Liver (tissue), 9 donors: ENCODE measurements around the gene ACSL1. TPM values are rescaled to one million over a fixed set of nuclear protein-coding genes. Genes with fewer than 3 reads are reported as not detected.
A peak's percentile ranks its signal among the peaks of the same experiment; 100 is the strongest.

ENCODE experiments used
- DNase-seq: peaks from one replicate; pipeline ENCODE4 v3.0.0-alpha.2; 2017; ENCODE audit warnings: low spot score
- H3K27ac ChIP-seq, 2 donors: one replicate each; pipeline ENCODE4 v1.7.0; 2013; ENCODE audit warnings: inconsistent platforms in 2 of 2, low read length in 2 of 2, control low read depth in 1 of 2, low read depth in 1 of 2, mild to moderate bottlenecking in 1 of 2
- H3K27me3 ChIP-seq, 4 donors: one replicate each; pipeline versions ENCODE4 v1.6.1 to v1.7.0; 2013; ENCODE audit warnings: low read length in 3 of 4, inconsistent platforms in 1 of 4, mild to moderate bottlenecking in 1 of 4, moderate library complexity in 1 of 4; ENCODE audit not compliant: control insufficient read depth in 4 of 4, insufficient read depth in 4 of 4
- H3K36me3 ChIP-seq, 4 donors: one replicate each; pipeline versions ENCODE4 v1.6.1 to v1.7.0; 2013; ENCODE audit warnings: low read length in 3 of 4, mild to moderate bottlenecking in 3 of 4, low read depth in 1 of 4, moderate library complexity in 1 of 4; ENCODE audit not compliant: control insufficient read depth in 4 of 4, insufficient read depth in 3 of 4
- H3K4me1 ChIP-seq, 4 donors: one replicate each; pipeline versions ENCODE4 v1.6.1 to v1.7.0; 2013; ENCODE audit warnings: low read length in 3 of 4, mild to moderate bottlenecking in 3 of 4, moderate library complexity in 1 of 4; ENCODE audit not compliant: control insufficient read depth in 4 of 4, insufficient read depth in 4 of 4
- H3K4me3 ChIP-seq, 3 donors: one replicate each; pipeline versions ENCODE4 v1.6.1 to v1.7.0; 2013; ENCODE audit warnings: low read length in 3 of 3, control low read depth in 1 of 3, low read depth in 1 of 3, mild to moderate bottlenecking in 1 of 3
- H3K9ac ChIP-seq, 2 donors: one replicate each; pipeline ENCODE4 v1.7.0; 2013; ENCODE audit warnings: low read length in 2 of 2, mild to moderate bottlenecking in 2 of 2, moderate library complexity in 2 of 2, control low read depth in 1 of 2, low read depth in 1 of 2
- H3K9me3 ChIP-seq, 4 donors: one replicate each; pipeline versions ENCODE4 v1.6.1 to v1.7.0; 2013; ENCODE audit warnings: low read length in 3 of 4; ENCODE audit not compliant: control insufficient read depth in 4 of 4
- EGR1 ChIP-seq, 2 donors: IDR thresholded peaks; 2 replicates each; pipeline ENCODE4 v1.6.1; 2016 to 2018; ENCODE audit warnings: antibody characterized with exemption in 2 of 2, low read depth in 2 of 2
- FOXA2 ChIP-seq: IDR thresholded peaks from 2 replicates; pipeline ENCODE4 v1.6.1; 2016; ENCODE audit warnings: antibody characterized with exemption
- GABPA ChIP-seq, 2 donors: IDR thresholded peaks in 1 of 2; conservative IDR thresholded peaks in 1 of 2; 2 replicates each; pipeline ENCODE4 v1.6.1; 2016; ENCODE audit warnings: antibody characterized with exemption in 2 of 2, mild to moderate bottlenecking in 1 of 2, moderate library complexity in 1 of 2
- HNF4A ChIP-seq, 2 donors: conservative IDR thresholded peaks; 2 replicates each; pipeline ENCODE4 v1.6.1; 2016; ENCODE audit warnings: antibody characterized with exemption in 2 of 2, mild to moderate bottlenecking in 2 of 2
- HNF4G ChIP-seq: IDR thresholded peaks from 2 replicates; pipeline ENCODE4 v1.6.1; 2016; ENCODE audit warnings: antibody characterized with exemption
- NR2F2 ChIP-seq: IDR thresholded peaks from 2 replicates; pipeline ENCODE4 v1.6.1; 2016; ENCODE audit warnings: antibody characterized with exemption
- RAD21 ChIP-seq, 2 donors: IDR thresholded peaks; 2 replicates each; pipeline ENCODE4 v1.6.1; 2016; ENCODE audit warnings: antibody characterized with exemption in 2 of 2, mild to moderate bottlenecking in 2 of 2
- REST ChIP-seq: IDR thresholded peaks from 2 replicates; pipeline ENCODE4 v1.6.1; 2016; ENCODE audit warnings: antibody characterized with exemption, mild to moderate bottlenecking
- RXRA ChIP-seq, 2 donors: IDR thresholded peaks; 2 replicates each; pipeline ENCODE4 v1.6.1; 2017 to 2018; ENCODE audit warnings: antibody characterized with exemption in 2 of 2, mild to moderate bottlenecking in 1 of 2
- SP1 ChIP-seq: IDR thresholded peaks from 2 replicates; pipeline ENCODE4 v1.6.1; 2018; ENCODE audit warnings: antibody characterized with exemption, mild to moderate bottlenecking
- TAF1 ChIP-seq: conservative IDR thresholded peaks from 2 replicates; pipeline ENCODE4 v1.6.1; 2016; ENCODE audit warnings: antibody characterized with exemption, mild to moderate bottlenecking
- YY1 ChIP-seq: IDR thresholded peaks from 2 replicates; pipeline ENCODE4 v1.6.1; 2016; ENCODE audit warnings: antibody characterized with exemption, mild to moderate bottlenecking
- WGBS: extraction: QIAGEN DNeasy Blood & Tissue Kit; methylation state at CpG from one replicate; pipeline ENCODE4 v1.1.7; 2013; 5-methylcytosine and 5-hydroxymethylcytosine counted together
- polyA plus RNA-seq, 2 donors: library from polyadenylated mRNA; stranded (reverse) in 1 of 2; unstranded in 1 of 2; fragments of 200-250 nt in 1 of 2; fragments of >200 nt in 1 of 2; fragmentation: Nextera tagmentation in 1 of 2; extraction: Ambion mirVana in 1 of 2; gene quantifications; one replicate each; pipeline versions ENCODE4 v1.2.1 to v1.2.3, GENCODE V29; 2013 to 2015
- total RNA-seq, 2 donors: library from RNA; depleted of rRNA; stranded (reverse); fragments of >200 nt; gene quantifications; one replicate each; pipeline ENCODE4 v1.2.3, GENCODE V29; 2014
- TF ChIP-seq, protein P1 (sequence below): IDR thresholded peaks from 2 replicates; pipeline ENCODE4 v1.6.1; 2016; ENCODE audit warnings: antibody characterized with exemption
- TF ChIP-seq, protein P2 (sequence below): IDR thresholded peaks from 2 replicates; pipeline ENCODE4 v1.6.1; 2016; ENCODE audit warnings: antibody characterized with exemption
- donor health status: healthy.
- donor health status: healthy.
- donor health status: healthy.
- donor health status: healthy.
- donor health status: healthy.

The ACSL1 gene
- 1,000 to 10,000 TPM in 1 of 2 donors, 100 to 1,000 TPM in 1; 210 to 2,226 TPM for total RNA-seq
- 1,000 to 10,000 TPM in 1 of 2 donors, 100 to 1,000 TPM in 1; 704 to 1,052 TPM for polyA plus RNA-seq

- Histone ChIP-seq H3K9ac (peak within 1 kb of the TSS; percentile 92 to 99), H3K9me3 (no peaks in the 10 kb centered on the region), H3K36me3 (no peaks in the 10 kb centered on the region), H3K27me3 (no peaks in the 10 kb centered on the region), H3K4me3 (peak within 1 kb of the TSS; percentile 79 to 96 (median 91)), H3K27ac (peak within 1 kb of the TSS; percentile 91), H3K4me1 (peaks cover 6 to 29% (median 14%) of the 10 kb centered on the region in 4 donors)
- peak; percentile 15 for TF ChIP-seq TAF1
- TF ChIP-seq SP1: peak; percentile 15
- peak in 1 of 2 donors; percentile 37 for TF ChIP-seq RAD21 (IDR thresholded peaks at IDR 0.05)
- TF ChIP-seq FOXA2: no peak
- peak; percentile 88 for DNase-seq
- WGBS: under 1% methylated on average over 94 of the region's 94 CpGs
Measured at GRCh38 chr4:184825896-184826690, at the start of gene ACSL1. Gene ACSL1, minus strand, starts transcription at chr4:184825968. Its CDS starts 22,454 bp downstream, at chr4:184803514.

DNA sequence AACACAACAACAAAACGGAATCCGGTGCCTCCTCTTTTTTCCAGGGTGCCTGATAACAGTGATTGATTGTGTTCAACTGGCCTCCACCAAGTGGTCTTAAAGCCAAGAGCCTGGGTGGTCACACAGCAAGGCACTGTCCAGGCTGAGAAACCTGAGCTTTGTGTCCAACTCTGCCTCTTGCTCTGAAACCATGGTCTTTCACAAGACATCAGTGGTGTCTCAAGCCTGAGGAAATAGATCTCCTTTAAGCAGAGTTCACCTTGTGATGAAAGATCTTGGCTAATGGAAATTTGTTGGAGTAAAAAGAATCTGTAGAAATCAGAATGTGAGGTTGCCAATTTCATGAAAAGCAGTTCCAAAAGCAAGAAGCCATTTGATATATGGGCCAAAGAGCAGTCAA, 47.3 kb upstream of the ACSL1 start:
- no peak overlapping the region for H3K9ac ChIP-seq
- no peak overlapping the region for H3K4me3 ChIP-seq
- TF ChIP-seq TAF1: no peak
- no peak for TF ChIP-seq REST
- no peak for TF ChIP-seq SP1
- TF ChIP-seq EGR1 (IDR thresholded peaks at IDR 0.05; ENCODE audit: low read depth in 2 of 2): no peak
- TF ChIP-seq RXRA (IDR thresholded peaks at IDR 0.05): no peak
- TF ChIP-seq GABPA (IDR thresholded peaks at IDR 0.05 in 1 of 2, conservative IDR thresholded peaks at IDR 0.05 in 1 of 2): no peak

GRCh38 chr4:184870718-184871117, 45.0 kb upstream of the ACSL1 start:
- no peaks in the 10 kb centered on the region for H3K4me1 ChIP-seq
- H3K9me3 ChIP-seq: no peaks in the 10 kb centered on the region
- no peaks in the 10 kb centered on the region for H3K36me3 ChIP-seq
- no peak overlapping the region for H3K4me3 ChIP-seq
- 71% methylated on average over 4 of the region's 4 CpGs for WGBS
- no peak overlapping the region for H3K9ac ChIP-seq
- H3K27ac ChIP-seq: no peak overlapping the region
- no peak for DNase-seq
- no peaks in the 10 kb centered on the region for H3K27me3 ChIP-seq
- TF ChIP-seq, protein P1, sequence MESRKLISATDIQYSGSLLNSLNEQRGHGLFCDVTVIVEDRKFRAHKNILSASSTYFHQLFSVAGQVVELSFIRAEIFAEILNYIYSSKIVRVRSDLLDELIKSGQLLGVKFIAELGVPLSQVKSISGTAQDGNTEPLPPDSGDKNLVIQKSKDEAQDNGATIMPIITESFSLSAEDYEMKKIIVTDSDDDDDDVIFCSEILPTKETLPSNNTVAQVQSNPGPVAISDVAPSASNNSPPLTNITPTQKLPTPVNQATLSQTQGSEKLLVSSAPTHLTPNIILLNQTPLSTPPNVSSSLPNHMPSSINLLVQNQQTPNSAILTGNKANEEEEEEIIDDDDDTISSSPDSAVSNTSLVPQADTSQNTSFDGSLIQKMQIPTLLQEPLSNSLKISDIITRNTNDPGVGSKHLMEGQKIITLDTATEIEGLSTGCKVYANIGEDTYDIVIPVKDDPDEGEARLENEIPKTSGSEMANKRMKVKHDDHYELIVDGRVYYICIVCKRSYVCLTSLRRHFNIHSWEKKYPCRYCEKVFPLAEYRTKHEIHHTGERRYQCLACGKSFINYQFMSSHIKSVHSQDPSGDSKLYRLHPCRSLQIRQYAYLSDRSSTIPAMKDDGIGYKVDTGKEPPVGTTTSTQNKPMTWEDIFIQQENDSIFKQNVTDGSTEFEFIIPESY: no peak
- no peak for TF ChIP-seq REST
- TF ChIP-seq, protein P2, sequence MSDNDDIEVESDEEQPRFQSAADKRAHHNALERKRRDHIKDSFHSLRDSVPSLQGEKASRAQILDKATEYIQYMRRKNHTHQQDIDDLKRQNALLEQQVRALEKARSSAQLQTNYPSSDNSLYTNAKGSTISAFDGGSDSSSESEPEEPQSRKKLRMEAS: no peak
- no peak for TF ChIP-seq HNF4G
- no peak for TF ChIP-seq SP1
- TF ChIP-seq FOXA2: no peak
- no peak for TF ChIP-seq EGR1 (IDR thresholded peaks at IDR 0.05; ENCODE audit: low read depth in 2 of 2)
- no peak for TF ChIP-seq HNF4A (conservative IDR thresholded peaks at IDR 0.05)
- no peak for TF ChIP-seq YY1
- TF ChIP-seq RAD21 (IDR thresholded peaks at IDR 0.05): no peak
- no peak for TF ChIP-seq NR2F2

More for the DNA sequence above, 47.3 kb upstream of the ACSL1 start:
- Histone ChIP-seq H3K4me1 (no peaks in the 10 kb centered on the region), H3K9me3 (no peaks in the 10 kb centered on the region), H3K27ac (no peak overlapping the region), H3K36me3 (no peaks in the 10 kb centered on the region), H3K27me3 (no peaks in the 10 kb centered on the region)
- no peak for DNase-seq
- WGBS: 85% methylated on average over 2 of the region's 2 CpGs
